ENCODE data around the gene MTHFD1L. TPM values are rescaled to one million over a fixed set of nuclear protein-coding genes. Genes with fewer than 3 reads are reported as not detected.

Gene MTHFD1L
- total RNA-seq, 1 donor from 2014 or later = 32.5 TPM

GRCh38 chr6:151059612-151060095 lies 194.2 kb downstream of the MTHFD1L start:
- H2AFZ ChIP-seq (replicated peaks) = no peak overlapping the region
- H3K36me3 ChIP-seq = no peaks in the 10 kb centered on the region
- no peaks in the 10 kb centered on the region for H3K9me3 ChIP-seq (ENCODE audit: low read depth)
- Mint-ChIP-seq H3K27ac (no peak overlapping the region), H3K4me1 (peaks cover 11% of the 10 kb centered on the region), H3K9me3 (no peaks in the 10 kb centered on the region), H3K4me3 (no peak overlapping the region), H3K36me3 (peaks cover 4% of the 10 kb centered on the region), H3K27me3 (ENCODE audit: insufficient read depth, low read depth) (peaks cover 6% of the 10 kb centered on the region)
- H3F3A ChIP-seq (ENCODE audit: low read depth) = no peaks in the 10 kb centered on the region
- H3K27me3 ChIP-seq = no peaks in the 10 kb centered on the region
- H3K4me2 ChIP-seq = no peak overlapping the region
- no peak overlapping the region for H3K27ac ChIP-seq
- no peak overlapping the region for H3K9ac ChIP-seq
- TF ChIP-seq EZH2phosphoT487 (IDR thresholded peaks at IDR 0.05) = no peak
- no peak for TF ChIP-seq CTCF (IDR thresholded peaks at IDR 0.05)
- TF ChIP-seq EZH2 (IDR thresholded peaks at IDR 0.05) = no peak
- H3K79me2 ChIP-seq (ENCODE audit: low read depth) = no peaks in the 10 kb centered on the region
- peaks cover 7% of the 10 kb centered on the region for H3K4me1 ChIP-seq
- H3K4me3 ChIP-seq = no peak overlapping the region
- DNase-seq (ENCODE audit: low spot score) = no peak
- H4K20me1 ChIP-seq (ENCODE audit: low read depth) = no peaks in the 10 kb centered on the region

GRCh38 chr6:151060096-151060765 lies 194.7 kb downstream of the MTHFD1L start:
- Histone ChIP-seq H3K4me2 (no peak overlapping the region), H3F3A (ENCODE audit: low read depth) (no peaks in the 10 kb centered on the region), H3K79me2 (ENCODE audit: low read depth) (no peaks in the 10 kb centered on the region), H4K20me1 (ENCODE audit: low read depth) (no peaks in the 10 kb centered on the region), H3K9ac (no peak overlapping the region), H3K27me3 (no peaks in the 10 kb centered on the region), H3K27ac (no peak overlapping the region), H3K36me3 (no peaks in the 10 kb centered on the region), H3K4me3 (no peak overlapping the region), H3K9me3 (ENCODE audit: low read depth) (no peaks in the 10 kb centered on the region), H3K4me1 (peaks cover 7% of the 10 kb centered on the region), H2AFZ (replicated peaks) (no peak overlapping the region)
- peaks cover 4% of the 10 kb centered on the region for H3K36me3 Mint-ChIP-seq
- no peak overlapping the region for H3K4me3 Mint-ChIP-seq
- H3K27me3 Mint-ChIP-seq (ENCODE audit: insufficient read depth, low read depth) = peaks cover 6% of the 10 kb centered on the region
- TF ChIP-seq EZH2 (IDR thresholded peaks at IDR 0.05) (no peak), CTCF (IDR thresholded peaks at IDR 0.05) (no peak), EZH2phosphoT487 (IDR thresholded peaks at IDR 0.05) (no peak)
- H3K9me3 Mint-ChIP-seq = no peaks in the 10 kb centered on the region
- no peak overlapping the region for H3K27ac Mint-ChIP-seq
- DNase-seq (ENCODE audit: low spot score) = no peak
- peaks cover 11% of the 10 kb centered on the region for H3K4me1 Mint-ChIP-seq

- Histone ChIP-seq H3K9ac (no peak overlapping the region), H3K4me3 (no peak overlapping the region), H3F3A (ENCODE audit: low read depth) (no peaks in the 10 kb centered on the region), H3K4me1 (peaks cover 7% of the 10 kb centered on the region), H3K27ac (no peak overlapping the region), H3K9me3 (ENCODE audit: low read depth) (no peaks in the 10 kb centered on the region), H3K79me2 (ENCODE audit: low read depth) (no peaks in the 10 kb centered on the region), H2AFZ (replicated peaks) (no peak overlapping the region), H3K36me3 (no peaks in the 10 kb centered on the region), H4K20me1 (ENCODE audit: low read depth) (no peaks in the 10 kb centered on the region), H3K27me3 (no peaks in the 10 kb centered on the region), H3K4me2 (no peak overlapping the region)
- Mint-ChIP-seq H3K4me1 (peaks cover 11% of the 10 kb centered on the region), H3K4me3 (no peak overlapping the region), H3K36me3 (peaks cover 10% of the 10 kb centered on the region), H3K9me3 (no peaks in the 10 kb centered on the region), H3K27me3 (ENCODE audit: insufficient read depth, low read depth) (peaks cover 8% of the 10 kb centered on the region), H3K27ac (no peak overlapping the region)
- TF ChIP-seq CTCF (IDR thresholded peaks at IDR 0.05) = no peak
- no peak for DNase-seq (ENCODE audit: low spot score)
Observed at GRCh38 chr6:151060766-151061531, 195.4 kb downstream of the MTHFD1L start.
